Neuronal stem cell (in vitro differentiated cells): ENCODE data around the gene AUP1.

ENCODE experiments used
- DNase-seq: peaks from one replicate; pipeline ENCODE4 v3.0.0-alpha.2; 2013; ENCODE audit warnings: low spot score
- H2AFZ ChIP-seq: one replicate; pipeline ENCODE4 v1.6.1; 2013; ENCODE audit warnings: mild to moderate bottlenecking, low read length, inconsistent platforms
- H2AK5ac ChIP-seq: 2 replicates; pipeline ENCODE4 v1.6.1; 2013; ENCODE audit warnings: low read depth, mild to moderate bottlenecking, inconsistent platforms, low read length, moderate library complexity, mixed read lengths
- H2BK120ac ChIP-seq: 2 replicates; pipeline ENCODE4 v1.6.1; 2013; ENCODE audit warnings: low read depth, mild to moderate bottlenecking, inconsistent platforms, low read length, moderate library complexity, mixed read lengths
- H2BK12ac ChIP-seq: one replicate; pipeline ENCODE4 v1.6.1; 2013; ENCODE audit warnings: low read length, inconsistent platforms
- H2BK15ac ChIP-seq: 2 replicates; pipeline ENCODE4 v1.6.1; 2013; ENCODE audit warnings: mild to moderate bottlenecking, low read length, inconsistent platforms, mixed read lengths
- H2BK5ac ChIP-seq: one replicate; pipeline ENCODE4 v1.6.1; 2013; ENCODE audit warnings: inconsistent platforms, mild to moderate bottlenecking, low read length, moderate library complexity
- H3K14ac ChIP-seq: one replicate; pipeline ENCODE4 v1.6.1; 2013; ENCODE audit warnings: low read length, inconsistent platforms
- H3K18ac ChIP-seq: 2 replicates; pipeline ENCODE4 v1.6.1; 2013; ENCODE audit warnings: low read length, inconsistent platforms
- H3K23ac ChIP-seq: 2 replicates; pipeline ENCODE4 v1.6.1; 2013; ENCODE audit warnings: low read depth, mild to moderate bottlenecking, mixed read lengths, low read length, inconsistent platforms; ENCODE audit not compliant: poor library complexity
- H3K27ac ChIP-seq: replicated peaks from 3 replicates; pipeline ENCODE4 v1.5.1; 2013; ENCODE audit warnings: low read length, inconsistent platforms
- H3K27me3 ChIP-seq, 3 experiments: 2 replicates each; pipeline ENCODE4 v1.6.1; 2013; ENCODE audit warnings: low read length in 3 of 3, mild to moderate bottlenecking in 2 of 3, inconsistent platforms in 1 of 3, low read depth in 1 of 3, mixed read lengths in 1 of 3, moderate library complexity in 1 of 3; ENCODE audit not compliant: control insufficient read depth in 3 of 3, insufficient read depth in 3 of 3
- H3K36me3 ChIP-seq, 2 donors: replicated peaks in 1 of 2; 2 replicates each; pipeline ENCODE4 v1.6.1; 2013; ENCODE audit warnings: low read length in 2 of 2; ENCODE audit not compliant: control insufficient read depth in 2 of 2, insufficient read depth in 2 of 2
- H3K4ac ChIP-seq: 2 replicates; pipeline ENCODE4 v1.6.1; 2013; ENCODE audit warnings: inconsistent platforms, mild to moderate bottlenecking, low read length, moderate library complexity
- H3K4me1 ChIP-seq, 2 donors: 1 replicate in 1 of 2; 2 replicates in 1 of 2; pipeline ENCODE4 v1.6.1; 2013; ENCODE audit warnings: low read length in 2 of 2, low read depth in 1 of 2; ENCODE audit not compliant: control insufficient read depth in 2 of 2, insufficient read depth in 1 of 2
- H3K4me2 ChIP-seq: one replicate; pipeline ENCODE4 v1.6.1; 2013; ENCODE audit warnings: mild to moderate bottlenecking, low read length, inconsistent platforms; ENCODE audit not compliant: insufficient read depth, poor library complexity, severe bottlenecking
- H3K4me3 ChIP-seq, 2 donors: 2 replicates each; pipeline ENCODE4 v1.5.1; 2013; ENCODE audit warnings: low read length in 2 of 2, mild to moderate bottlenecking in 2 of 2, inconsistent platforms in 1 of 2, moderate library complexity in 1 of 2
- H3K79me1 ChIP-seq: one replicate; pipeline ENCODE4 v1.6.1; 2013; ENCODE audit warnings: low read depth, mild to moderate bottlenecking, inconsistent platforms, low read length, moderate library complexity
- H3K9ac ChIP-seq: one replicate; pipeline ENCODE4 v1.6.1; 2013; ENCODE audit warnings: mild to moderate bottlenecking, low read depth, low read length, inconsistent platforms; ENCODE audit not compliant: poor library complexity
- H3K9me3 ChIP-seq, 2 donors: replicated peaks in 1 of 2; 2 replicates each; pipeline versions ENCODE3 to v1.6.1; 2013; ENCODE audit warnings: low read length in 2 of 2, mild to moderate bottlenecking in 2 of 2, inconsistent platforms in 1 of 2, low read depth in 1 of 2, mixed read lengths in 1 of 2, moderate library complexity in 1 of 2; ENCODE audit not compliant: control insufficient read depth in 2 of 2, insufficient read depth in 1 of 2
- H4K8ac ChIP-seq: one replicate; pipeline ENCODE4 v1.6.1; 2013; ENCODE audit warnings: low read depth, mild to moderate bottlenecking, inconsistent platforms, low read length, moderate library complexity
- H4K91ac ChIP-seq: one replicate; pipeline ENCODE4 v1.6.1; 2013; ENCODE audit warnings: low read length, low read depth, mild to moderate bottlenecking, inconsistent platforms; ENCODE audit not compliant: poor library complexity
- WGBS, 2 donors: extraction: QIAGEN DNeasy Blood & Tissue Kit; methylation state at CpG; one replicate each; pipeline ENCODE4 v1.1.7; 2013; ENCODE audit warnings: missing lambda C conversion rate in 2 of 2, mixed read lengths in 1 of 2; ENCODE audit not compliant: insufficient read length in 2 of 2, insufficient replicate concordance in 1 of 2; ENCODE audit errors: extremely low coverage in 2 of 2; 5-methylcytosine and 5-hydroxymethylcytosine counted together

Gene AUP1

GRCh38 chr2:74576211-74576862 lies 46.8 kb upstream of the AUP1 start:
- Histone ChIP-seq H4K8ac (no peak overlapping the region), H3K27ac (no peak overlapping the region), H3K4me2 (no peak overlapping the region), H2BK120ac (no peak overlapping the region), H2AK5ac (no peak overlapping the region), H3K27me3 (peaks cover 0 to 43% (median 0%) of the 10 kb centered on the region in 3 experiments), H3K79me1 (no peaks in the 10 kb centered on the region), H3K36me3 (no peaks in the 10 kb centered on the region), H3K9me3 (no peaks in the 10 kb centered on the region), H3K4me1 (no peaks in the 10 kb centered on the region), H3K4me3 (no peak overlapping the region), H3K4ac (no peak overlapping the region), H2BK15ac (no peak overlapping the region), H4K91ac (no peak overlapping the region), H2AFZ (no peak overlapping the region), H3K18ac (no peak overlapping the region), H3K9ac (no peak overlapping the region), H2BK5ac (no peak overlapping the region), H2BK12ac (no peak overlapping the region), H3K23ac (no peak overlapping the region), H3K14ac (no peak overlapping the region)
- no peak for DNase-seq
- no CpG with 5 or more reads among the region's 7 CpGs for WGBS, 2 donors

- Histone ChIP-seq H3K36me3 (no peaks in the 10 kb centered on the region), H4K8ac (no peak overlapping the region), H3K18ac (no peak overlapping the region), H3K9ac (no peak overlapping the region), H3K4ac (no peak overlapping the region), H2AK5ac (no peak overlapping the region), H3K14ac (no peak overlapping the region), H3K9me3 (no peaks in the 10 kb centered on the region), H3K27me3 (peaks cover 0 to 43% (median 0%) of the 10 kb centered on the region in 3 experiments), H2AFZ (no peak overlapping the region), H3K4me3 (no peak overlapping the region), H2BK15ac (no peak overlapping the region), H3K23ac (no peak overlapping the region), H2BK120ac (no peak overlapping the region), H4K91ac (no peak overlapping the region), H3K27ac (no peak overlapping the region), H3K4me1 (no peaks in the 10 kb centered on the region), H3K79me1 (no peaks in the 10 kb centered on the region), H2BK5ac (no peak overlapping the region), H3K4me2 (no peak overlapping the region), H2BK12ac (no peak overlapping the region)
- DNase-seq = no peak
- no CpG with 5 or more reads among the region's 4 CpGs for WGBS, 2 donors
Measured at GRCh38 chr2:74575320-74575719, 45.8 kb upstream of the AUP1 start.

GRCh38 chr2:74573747-74574562 lies 44.4 kb upstream of the AUP1 start:
- Histone ChIP-seq H3K9ac (no peak overlapping the region), H2AFZ (peak overlapping the region; percentile 74), H2BK12ac (no peak overlapping the region), H3K14ac (no peak overlapping the region), H3K27me3 (peaks cover 0 to 49% (median 0%) of the 10 kb centered on the region in 3 experiments), H3K4ac (no peak overlapping the region), H3K23ac (no peak overlapping the region), H4K8ac (no peak overlapping the region), H4K91ac (no peak overlapping the region), H2BK120ac (no peak overlapping the region), H3K4me1 (no peaks in the 10 kb centered on the region), H3K4me3 (no peak overlapping the region), H3K36me3 (no peaks in the 10 kb centered on the region), H3K18ac (no peak overlapping the region), H3K4me2 (no peak overlapping the region), H3K79me1 (no peaks in the 10 kb centered on the region), H2BK5ac (no peak overlapping the region), H3K9me3 (no peaks in the 10 kb centered on the region), H2AK5ac (no peak overlapping the region), H3K27ac (no peak overlapping the region), H2BK15ac (no peak overlapping the region)
- WGBS, 2 donors = no CpG with 5 or more reads among the region's 7 CpGs
- DNase-seq = no peak

GRCh38 chr2:74572178-74572925 lies 42.8 kb upstream of the AUP1 start:
- no peak overlapping the region for H4K8ac ChIP-seq
- no peak overlapping the region for H3K4me2 ChIP-seq
- H3K9me3 ChIP-seq = no peaks in the 10 kb centered on the region
- no peak overlapping the region for H4K91ac ChIP-seq
- H3K4me1 ChIP-seq = no peaks in the 10 kb centered on the region
- H3K18ac ChIP-seq = no peak overlapping the region
- H2BK120ac ChIP-seq = no peak overlapping the region
- WGBS, 2 donors = no CpG with 5 or more reads among the region's 3 CpGs
- no peaks in the 10 kb centered on the region for H3K36me3 ChIP-seq
- H3K14ac ChIP-seq = no peak overlapping the region
- no peak overlapping the region for H3K9ac ChIP-seq
- H3K4ac ChIP-seq = no peak overlapping the region
- no peak overlapping the region for H2BK12ac ChIP-seq
- no peak overlapping the region for H2AK5ac ChIP-seq
- H3K27ac ChIP-seq = no peak overlapping the region
- H2BK15ac ChIP-seq = no peak overlapping the region
- no peak overlapping the region for H2BK5ac ChIP-seq
- H2AFZ ChIP-seq = no peak overlapping the region
- no peak for DNase-seq
- H3K27me3 ChIP-seq = peaks cover 0 to 58% (median 0%) of the 10 kb centered on the region in 3 experiments
- no peaks in the 10 kb centered on the region for H3K79me1 ChIP-seq
- H3K23ac ChIP-seq = no peak overlapping the region
- no peak overlapping the region for H3K4me3 ChIP-seq
